Osteoblast (primary cell): ENCODE results near the gene LRP1-AS. TPM values are rescaled to one million over a fixed set of nuclear protein-coding genes. Genes with fewer than 3 reads are reported as not detected.

ENCODE experiments used
- DNase-seq: peaks from one replicate; pipeline ENCODE4 v3.0.0; 2011; ENCODE audit warnings: low spot score, mixed read lengths; ENCODE audit not compliant: insufficient read length; ENCODE audit errors: missing footprints
- H2AFZ ChIP-seq: 2 replicates; pipeline ENCODE4 v1.6.0; 2011; ENCODE audit warnings: mild to moderate bottlenecking, low read length
- H3K27ac ChIP-seq: 2 replicates; pipeline ENCODE4 v1.5.1; 2011; ENCODE audit warnings: mild to moderate bottlenecking, low read depth, low read length, moderate library complexity
- H3K27me3 ChIP-seq: 2 replicates; pipeline ENCODE4 v1.6.0; 2012; ENCODE audit warnings: mild to moderate bottlenecking, control low read depth, inconsistent platforms, low read length, moderate library complexity; ENCODE audit not compliant: insufficient read depth
- H3K36me3 ChIP-seq: 2 replicates; pipeline ENCODE4 v1.5.1; 2011; ENCODE audit warnings: mild to moderate bottlenecking, low read length, control low read depth, moderate library complexity; ENCODE audit not compliant: insufficient read depth
- H3K4me1 ChIP-seq: 2 replicates; pipeline ENCODE4 v1.5.1; 2011; ENCODE audit warnings: mild to moderate bottlenecking, low read length, control low read depth, moderate library complexity; ENCODE audit not compliant: insufficient read depth
- H3K4me2 ChIP-seq: 2 replicates; pipeline ENCODE4 v1.6.0; 2011; ENCODE audit warnings: mild to moderate bottlenecking, low read length; ENCODE audit not compliant: insufficient read depth
- H3K4me3 ChIP-seq: fragments of 200-600 bp; sonication (generic); 3 replicates; pipeline ENCODE4 v1.5.1; 2012; ENCODE audit warnings: mild to moderate bottlenecking, low read length, inconsistent platforms; ENCODE audit not compliant: insufficient read depth
- H3K79me2 ChIP-seq: 2 replicates; pipeline ENCODE4 v1.6.0; 2012; ENCODE audit warnings: mild to moderate bottlenecking, low read length, control low read depth, inconsistent platforms; ENCODE audit not compliant: insufficient read depth
- H3K9me3 ChIP-seq: 2 replicates; pipeline ENCODE4 v1.5.1; 2011; ENCODE audit warnings: low read depth, low read length, control low read depth
- H4K20me1 ChIP-seq: 2 replicates; pipeline ENCODE4 v1.6.0; 2012; ENCODE audit warnings: mild to moderate bottlenecking, low read length, control low read depth; ENCODE audit not compliant: insufficient read depth
- total RNA-seq: library from RNA; depleted of rRNA; stranded (reverse); fragments of >200 nt; gene quantifications from 2 replicates; pipeline ENCODE4 v1.2.3, GENCODE V29; 2012
- TF ChIP-seq, protein P1 (sequence below): IDR thresholded peaks from 2 replicates; pipeline ENCODE4 v1.5.1; 2011; ENCODE audit warnings: mild to moderate bottlenecking, low read depth, low read length, moderate library complexity; ENCODE audit errors: extremely low read depth

LRP1-AS gene
- total RNA-seq, 1 donor: not detected

DNA sequence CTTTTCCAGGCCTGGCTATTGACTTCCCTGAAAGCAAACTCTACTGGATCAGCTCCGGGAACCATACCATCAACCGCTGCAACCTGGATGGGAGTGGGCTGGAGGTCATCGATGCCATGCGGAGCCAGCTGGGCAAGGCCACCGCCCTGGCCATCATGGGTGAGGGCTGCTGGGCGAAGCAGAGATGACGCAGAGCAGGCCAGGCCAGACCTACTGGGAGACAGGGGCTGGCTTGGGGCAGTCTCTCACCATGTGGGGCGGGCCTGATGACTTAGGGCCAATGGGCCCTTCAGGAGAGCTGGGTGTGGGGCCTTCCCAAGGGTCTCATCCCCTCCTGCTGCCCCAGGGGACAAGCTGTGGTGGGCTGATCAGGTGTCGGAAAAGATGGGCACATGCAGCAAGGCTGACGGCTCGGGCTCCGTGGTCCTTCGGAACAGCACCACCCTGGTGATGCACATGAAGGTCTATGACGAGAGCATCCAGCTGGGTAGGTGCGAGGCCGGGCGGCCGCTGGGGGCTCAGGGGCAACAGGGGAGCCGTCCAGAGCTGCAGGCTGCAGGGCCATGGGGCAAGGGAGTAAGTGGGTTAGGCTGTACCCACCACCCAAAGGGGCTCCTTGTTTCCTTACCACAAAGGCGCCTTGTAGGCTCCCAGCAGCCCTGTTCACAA is 33.0 kb upstream of the LRP1-AS start:
- Histone ChIP-seq H3K79me2 (peaks cover 83% of the 10 kb centered on the region), H3K27me3 (no peaks in the 10 kb centered on the region), H3K4me1 (peaks cover 3% of the 10 kb centered on the region), H3K27ac (no peak overlapping the region), H3K36me3 (peaks cover 94% of the 10 kb centered on the region), H2AFZ (no peak overlapping the region), H3K4me2 (no peak overlapping the region), H4K20me1 (peaks cover 58% of the 10 kb centered on the region), H3K4me3 (no peak overlapping the region), H3K9me3 (no peaks in the 10 kb centered on the region)
- TF ChIP-seq, protein P1, sequence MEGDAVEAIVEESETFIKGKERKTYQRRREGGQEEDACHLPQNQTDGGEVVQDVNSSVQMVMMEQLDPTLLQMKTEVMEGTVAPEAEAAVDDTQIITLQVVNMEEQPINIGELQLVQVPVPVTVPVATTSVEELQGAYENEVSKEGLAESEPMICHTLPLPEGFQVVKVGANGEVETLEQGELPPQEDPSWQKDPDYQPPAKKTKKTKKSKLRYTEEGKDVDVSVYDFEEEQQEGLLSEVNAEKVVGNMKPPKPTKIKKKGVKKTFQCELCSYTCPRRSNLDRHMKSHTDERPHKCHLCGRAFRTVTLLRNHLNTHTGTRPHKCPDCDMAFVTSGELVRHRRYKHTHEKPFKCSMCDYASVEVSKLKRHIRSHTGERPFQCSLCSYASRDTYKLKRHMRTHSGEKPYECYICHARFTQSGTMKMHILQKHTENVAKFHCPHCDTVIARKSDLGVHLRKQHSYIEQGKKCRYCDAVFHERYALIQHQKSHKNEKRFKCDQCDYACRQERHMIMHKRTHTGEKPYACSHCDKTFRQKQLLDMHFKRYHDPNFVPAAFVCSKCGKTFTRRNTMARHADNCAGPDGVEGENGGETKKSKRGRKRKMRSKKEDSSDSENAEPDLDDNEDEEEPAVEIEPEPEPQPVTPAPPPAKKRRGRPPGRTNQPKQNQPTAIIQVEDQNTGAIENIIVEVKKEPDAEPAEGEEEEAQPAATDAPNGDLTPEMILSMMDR: no peak
- DNase-seq: peak; percentile 42

DNA sequence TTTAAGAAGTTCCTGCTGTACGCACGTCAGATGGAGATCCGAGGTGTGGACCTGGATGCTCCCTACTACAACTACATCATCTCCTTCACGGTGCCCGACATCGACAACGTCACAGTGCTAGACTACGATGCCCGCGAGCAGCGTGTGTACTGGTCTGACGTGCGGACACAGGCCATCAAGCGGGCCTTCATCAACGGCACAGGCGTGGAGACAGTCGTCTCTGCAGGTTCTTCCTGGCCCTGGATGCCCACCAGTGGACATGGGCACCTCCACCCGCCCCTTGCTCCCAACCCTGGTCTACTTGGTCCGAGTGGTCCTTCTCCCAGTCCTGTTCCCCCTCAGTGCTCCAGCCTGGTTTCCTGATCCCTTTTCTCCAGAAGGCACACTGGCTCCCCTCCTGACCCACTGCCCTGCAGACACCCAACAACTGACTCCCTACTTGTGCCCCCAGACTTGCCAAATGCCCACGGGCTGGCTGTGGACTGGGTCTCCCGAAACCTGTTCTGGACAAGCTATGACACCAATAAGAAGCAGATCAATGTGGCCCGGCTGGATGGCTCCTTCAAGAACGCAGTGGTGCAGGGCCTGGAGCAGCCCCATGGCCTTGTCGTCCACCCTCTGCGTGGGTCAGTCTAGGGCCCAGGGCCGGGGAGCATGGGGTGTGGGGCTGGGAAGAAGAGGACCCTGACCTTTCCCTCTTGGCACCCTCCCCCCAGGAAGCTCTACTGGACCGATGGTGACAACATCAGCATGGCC is 32.1 kb upstream of the LRP1-AS start:
- H3K36me3 ChIP-seq: peaks cover 94% of the 10 kb centered on the region
- H3K27ac ChIP-seq: no peak overlapping the region
- DNase-seq: peak; percentile 75
- no peak overlapping the region for H2AFZ ChIP-seq
- H3K4me3 ChIP-seq: no peak overlapping the region
- TF ChIP-seq, protein P1: no peak
- H3K4me1 ChIP-seq: peaks cover 3% of the 10 kb centered on the region
- H4K20me1 ChIP-seq: peaks cover 64% of the 10 kb centered on the region
- no peaks in the 10 kb centered on the region for H3K9me3 ChIP-seq
- peaks cover 86% of the 10 kb centered on the region for H3K79me2 ChIP-seq
- H3K4me2 ChIP-seq: no peak overlapping the region
- no peaks in the 10 kb centered on the region for H3K27me3 ChIP-seq

DNA sequence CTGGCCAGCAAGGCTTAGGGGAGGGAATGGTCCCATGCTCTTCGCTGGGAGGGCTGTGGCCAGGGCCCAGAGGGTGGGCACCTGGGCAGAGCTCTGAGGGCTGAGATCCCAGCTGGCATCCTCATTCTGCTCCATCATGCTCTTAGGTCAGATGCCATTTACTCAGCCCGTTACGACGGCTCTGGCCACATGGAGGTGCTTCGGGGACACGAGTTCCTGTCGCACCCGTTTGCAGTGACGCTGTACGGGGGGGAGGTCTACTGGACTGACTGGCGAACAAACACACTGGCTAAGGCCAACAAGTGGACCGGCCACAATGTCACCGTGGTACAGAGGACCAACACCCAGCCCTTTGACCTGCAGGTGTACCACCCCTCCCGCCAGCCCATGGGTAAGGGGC is 30.8 kb upstream of the LRP1-AS start:
- no peak overlapping the region for H3K4me3 ChIP-seq
- H4K20me1 ChIP-seq: peaks cover 61% of the 10 kb centered on the region
- H3K4me1 ChIP-seq: peaks cover 3% of the 10 kb centered on the region
- no peak overlapping the region for H3K27ac ChIP-seq
- TF ChIP-seq, protein P1: no peak
- peaks cover 94% of the 10 kb centered on the region for H3K36me3 ChIP-seq
- H3K27me3 ChIP-seq: no peaks in the 10 kb centered on the region
- peaks cover 84% of the 10 kb centered on the region for H3K79me2 ChIP-seq
- no peak overlapping the region for H2AFZ ChIP-seq
- no peaks in the 10 kb centered on the region for H3K9me3 ChIP-seq
- no peak overlapping the region for H3K4me2 ChIP-seq
- peak; percentile 55 for DNase-seq

DNA sequence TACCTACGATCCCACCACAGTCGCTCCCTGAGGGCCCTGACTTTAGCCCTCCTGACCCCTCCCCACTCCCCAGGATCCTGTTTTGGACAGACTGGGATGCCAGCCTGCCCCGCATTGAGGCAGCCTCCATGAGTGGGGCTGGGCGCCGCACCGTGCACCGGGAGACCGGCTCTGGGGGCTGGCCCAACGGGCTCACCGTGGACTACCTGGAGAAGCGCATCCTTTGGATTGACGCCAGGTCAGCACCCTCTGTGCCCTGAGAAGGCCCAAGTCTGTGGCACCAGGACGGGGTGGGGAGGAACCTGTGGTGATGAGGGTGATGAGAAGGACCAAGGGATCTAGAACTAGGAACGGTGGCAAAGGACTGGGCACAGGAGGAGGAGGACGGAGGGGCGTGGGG is 29.9 kb upstream of the LRP1-AS start:
- Histone ChIP-seq H4K20me1 (peaks cover 66% of the 10 kb centered on the region), H3K36me3 (peaks cover 100% of the 10 kb centered on the region), H3K4me2 (no peak overlapping the region), H3K79me2 (peaks cover 89% of the 10 kb centered on the region), H3K4me3 (no peak overlapping the region), H3K4me1 (peaks cover 3% of the 10 kb centered on the region), H3K27ac (peak overlapping the region; percentile 65), H3K9me3 (no peaks in the 10 kb centered on the region), H2AFZ (no peak overlapping the region), H3K27me3 (no peaks in the 10 kb centered on the region)
- TF ChIP-seq, protein P1: no peak
- DNase-seq: peak; percentile 18
